IMR-90 (cell line): ENCODE results near the gene UBL3. TPM values are rescaled to one million over a fixed set of nuclear protein-coding genes. Genes with fewer than 3 reads are reported as not detected.

ENCODE experiments used
- ATAC-seq: fragments of 200-7000 bp; cut with Tn5 transposase; 2 replicates; pipeline ENCODE4 v1.9.1; 2020; ENCODE audit warnings: low read depth, mild to moderate bottlenecking, moderate library complexity
- BruUV-seq: library from RNA; stranded (reverse); fragments of 400-500 nt; replicated peaks from 2 replicates; lab custom pipeline; 2021; lab: Mats Ljungman, UMichigan
- CTCF ChIA-PET: fragments of 300-600 bp; formaldehyde crosslinking; extraction: SDS; loops from one replicate; lab custom pipeline; 2021; ENCODE audit warnings: antibody characterized with exemption; lab: Yijun Ruan, JAX
- POLR2A ChIA-PET: fragments of 300-600 bp; sonication (Branson Sonifier 250); formaldehyde crosslinking; loops from one replicate; lab custom pipeline; 2022; ENCODE audit warnings: antibody characterized with exemption; ENCODE audit not compliant: unreplicated experiment; lab: Charles Lee
- DNase-seq: peaks from one replicate; pipeline ENCODE4 v3.0.0; 2013
- H2AFZ ChIP-seq: replicated peaks from 2 replicates; pipeline ENCODE3; 2013; ENCODE audit warnings: low read length, mild to moderate bottlenecking; ENCODE audit not compliant: poor library complexity
- H2AK5ac ChIP-seq: 2 replicates; pipeline ENCODE4 v1.6.1; 2013; ENCODE audit warnings: low read depth, low read length, inconsistent platforms
- H2AK9ac ChIP-seq: replicated peaks from 2 replicates; pipeline ENCODE3; 2013; ENCODE audit warnings: mild to moderate bottlenecking, low read depth, low read length, moderate library complexity; ENCODE audit not compliant: poor library complexity
- H2BK120ac ChIP-seq: 2 replicates; pipeline ENCODE4 v1.6.1; 2013; ENCODE audit warnings: low read depth, low read length, inconsistent platforms
- H2BK15ac ChIP-seq: 3 replicates; pipeline ENCODE4 v1.6.1; 2013; ENCODE audit warnings: low read depth, low read length, inconsistent platforms
- H2BK20ac ChIP-seq: 2 replicates; pipeline ENCODE4 v1.6.1; 2013; ENCODE audit warnings: low read depth, mild to moderate bottlenecking, inconsistent platforms, low read length, moderate library complexity
- H2BK5ac ChIP-seq: 2 replicates; pipeline ENCODE4 v1.6.1; 2013; ENCODE audit warnings: mild to moderate bottlenecking, low read depth, low read length, inconsistent platforms; ENCODE audit not compliant: poor library complexity, severe bottlenecking
- H3K14ac ChIP-seq: replicated peaks from 2 replicates; pipeline ENCODE4 v1.6.1; 2013; ENCODE audit warnings: low read depth, low read length, inconsistent platforms
- H3K18ac ChIP-seq: 2 replicates; pipeline ENCODE4 v1.6.1; 2013; ENCODE audit warnings: low read depth, low read length, control low read depth
- H3K23ac ChIP-seq: 2 replicates; pipeline ENCODE4 v1.6.1; 2013; ENCODE audit warnings: low read depth, low read length, inconsistent platforms
- H3K27ac ChIP-seq: 2 replicates; pipeline ENCODE4 v1.5.1; 2013; ENCODE audit warnings: mild to moderate bottlenecking, control low read depth, low read length; ENCODE audit not compliant: insufficient read depth
- H3K27me3 ChIP-seq: 2 replicates; pipeline ENCODE4 v1.6.1; 2013; ENCODE audit warnings: low read length; ENCODE audit not compliant: control insufficient read depth, insufficient read depth
- H3K36me3 ChIP-seq: 2 replicates; pipeline ENCODE4 v1.6.1; 2013; ENCODE audit warnings: low read length, mixed read lengths; ENCODE audit not compliant: control insufficient read depth, insufficient read depth
- H3K4ac ChIP-seq: 2 replicates; pipeline ENCODE4 v1.6.1; 2013; ENCODE audit warnings: low read depth, low read length, inconsistent platforms
- H3K4me1 ChIP-seq: 2 replicates; pipeline ENCODE4 v1.6.1; 2013; ENCODE audit warnings: low read length, mixed read lengths; ENCODE audit not compliant: control insufficient read depth, insufficient read depth
- H3K4me2 ChIP-seq: 2 replicates; pipeline ENCODE4 v1.6.1; 2013; ENCODE audit warnings: low read depth, mild to moderate bottlenecking, control low read depth, low read length, moderate library complexity
- H3K4me3 ChIP-seq: 2 replicates; pipeline ENCODE4 v1.5.1; 2013; ENCODE audit warnings: low read depth, mild to moderate bottlenecking, control low read depth, low read length, moderate library complexity; ENCODE audit not compliant: insufficient read depth
- H3K56ac ChIP-seq: 2 replicates; pipeline ENCODE4 v1.6.1; 2013; ENCODE audit warnings: low read length, inconsistent platforms; ENCODE audit not compliant: insufficient read depth; ENCODE audit errors: extremely low read depth
- H3K79me1 ChIP-seq, 2 experiments: 2 replicates each; pipeline ENCODE4 v1.6.1; 2013; ENCODE audit warnings: low read length in 2 of 2, inconsistent platforms in 1 of 2, low read depth in 1 of 2
- H3K9ac ChIP-seq: 2 replicates; pipeline ENCODE4 v1.6.1; 2013; ENCODE audit warnings: low read depth, low read length, control low read depth
- H3K9me1 ChIP-seq: 2 replicates; pipeline ENCODE4 v1.6.1; 2013; ENCODE audit warnings: low read length, inconsistent platforms; ENCODE audit not compliant: insufficient read depth
- H3K9me3 ChIP-seq: 2 replicates; pipeline ENCODE4 v1.6.1; 2013; ENCODE audit warnings: low read length; ENCODE audit not compliant: control insufficient read depth, insufficient read depth
- H4K20me1 ChIP-seq: 2 replicates; pipeline ENCODE4 v1.6.1; 2013; ENCODE audit warnings: low read length, inconsistent platforms; ENCODE audit not compliant: insufficient read depth
- H4K5ac ChIP-seq: 2 replicates; pipeline ENCODE4 v1.6.1; 2013; ENCODE audit warnings: mild to moderate bottlenecking, low read depth, low read length, control low read depth
- H4K8ac ChIP-seq, 2 experiments: 2 replicates each; pipeline ENCODE4 v1.6.1; 2013; ENCODE audit warnings: low read depth in 2 of 2, low read length in 2 of 2, control low read depth in 1 of 2, inconsistent platforms in 1 of 2
- H4K91ac ChIP-seq: 2 replicates; pipeline ENCODE4 v1.6.1; 2013; ENCODE audit warnings: low read depth, low read length, inconsistent platforms; ENCODE audit not compliant: insufficient read depth
- FOS ChIP-seq: fragments of 150-350 bp; IDR thresholded peaks from 2 replicates; pipeline ENCODE4 v1.6.1; 2016; ENCODE audit warnings: low read depth, low read length
- MAZ ChIP-seq: IDR thresholded peaks from 2 replicates; pipeline ENCODE4 v1.6.1; 2012; ENCODE audit warnings: low read depth, mild to moderate bottlenecking, low read length, improper control_type of control experiment, moderate library complexity, borderline replicate concordance
- NFE2L2 ChIP-seq: fragments of 150-350 bp; IDR thresholded peaks from 2 replicates; pipeline ENCODE4 v1.6.1; 2016; ENCODE audit warnings: low read depth, mild to moderate bottlenecking, low read length
- RCOR1 ChIP-seq: IDR thresholded peaks from 2 replicates; pipeline ENCODE4 v1.6.1; 2012; ENCODE audit warnings: mild to moderate bottlenecking, low read length, improper control_type of control experiment; ENCODE audit not compliant: insufficient replicate concordance
- RFX5 ChIP-seq: IDR thresholded peaks from 2 replicates; pipeline ENCODE4 v1.8.0; 2012; ENCODE audit warnings: low read depth, mild to moderate bottlenecking, low read length, moderate library complexity
- WGBS, 2 experiments: methylation state at CpG; one replicate each; pipeline versions ENCODE4 v1.1.5 to v1.1.7; 2013; ENCODE audit warnings: missing lambda C conversion rate in 2 of 2; ENCODE audit not compliant: insufficient read length in 1 of 2; ENCODE audit errors: extremely low coverage in 2 of 2; 5-methylcytosine and 5-hydroxymethylcytosine counted together
- dilution Hi-C: fragments of 300-500 bp; cut with HindIII; formaldehyde crosslinking; loops from one replicate; pipeline ENCODE4 v1.14.3; 2018; ENCODE audit warnings: low sequenced_read_pairs; ENCODE audit not compliant: unreplicated experiment
- in situ Hi-C: fragments of 300-500 bp; cut with MboI; formaldehyde crosslinking; loops from 3 replicates; pipeline ENCODE4 v1.14.3; 2019; ENCODE audit warnings: low sequenced_read_pairs, inconsistent platforms, mixed read lengths
- intact Hi-C: fragments of 100-400 bp; cut with micrococcal nuclease; formaldehyde crosslinking; loops from 2 replicates; pipeline ENCODE4 v1.10.0; 2022
- polyA plus RNA-seq, 3 experiments: library from polyadenylated mRNA; depleted of rRNA; stranded (reverse); fragments of >200 nt; gene quantifications; 2 replicates each; pipeline ENCODE4 v1.2.3, GENCODE V29; 2012; ENCODE audit warnings: low replicate concordance in 1 of 3
- total RNA-seq: library from RNA; depleted of rRNA; stranded (reverse); fragments of >200 nt; gene quantifications from 2 replicates; pipeline ENCODE4 v1.2.3, GENCODE V29; 2012
- TF ChIP-seq, protein P1 (sequence below): fragments of 150-350 bp; IDR thresholded peaks from 2 replicates; pipeline ENCODE4 v1.6.1; 2016; ENCODE audit warnings: low read depth, mild to moderate bottlenecking, low read length, moderate library complexity, borderline replicate concordance

UBL3 gene
- total and polyA plus RNA-seq, 2 of the 4 experiments (the other 2 are of a cell fraction), result 16.0 to 19.9 TPM

DNA sequence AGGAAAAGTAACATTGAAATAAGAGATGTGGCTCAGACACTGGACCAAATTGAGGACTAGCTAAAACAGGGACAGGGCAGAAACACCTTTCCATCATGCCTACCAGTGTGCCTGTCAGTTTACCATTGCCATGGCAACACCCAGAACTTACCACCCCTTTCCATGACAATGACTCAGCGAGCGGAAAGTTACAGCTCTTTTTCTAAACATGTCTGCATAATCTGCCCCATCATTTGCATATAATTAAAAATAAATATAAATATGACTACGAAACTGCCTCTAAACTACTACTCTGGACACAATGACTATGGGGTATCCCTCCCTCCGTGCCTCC is 96.0 kb downstream of the UBL3 start:
- Histone ChIP-seq H4K5ac (no peak overlapping the region), H3K9me1 (peaks cover 5% of the 10 kb centered on the region), H2BK120ac (no peak overlapping the region), H2BK15ac (no peak overlapping the region; the same call in 2 of the 3 replicates), H3K27me3 (no peaks in the 10 kb centered on the region), H3K23ac (no peak overlapping the region), H2BK20ac (no peak overlapping the region; the same call in 1 of the 2 replicates), H3K4ac (peak overlapping the region; percentile 53; the same call in 1 of the 2 replicates), H3K9ac (no peak overlapping the region), H4K8ac (peak overlapping the region in 1 of 2 experiments; percentile 57; a peak in 1 of 4 replicates), H2AK9ac (no peak overlapping the region), H4K20me1 (no peaks in the 10 kb centered on the region), H4K91ac (no peak overlapping the region), H2AK5ac (peak overlapping the region; percentile 62; the same call in 1 of the 2 replicates), H3K14ac (no peak overlapping the region), H3K4me3 (no peak overlapping the region), H3K4me2 (no peak overlapping the region), H3K36me3 (no peaks in the 10 kb centered on the region), H3K79me1 (no peaks in the 10 kb centered on the region), H2BK5ac (no peak overlapping the region), H2AFZ (peak overlapping the region; percentile 69), H3K4me1 (no peaks in the 10 kb centered on the region), H3K27ac (no peak overlapping the region), H3K18ac (no peak overlapping the region), H3K9me3 (no peaks in the 10 kb centered on the region), H3K56ac (no peak overlapping the region)
- DNase-seq (peak; percentile 61), ATAC-seq (peak; percentile 16; the same call in 1 of the 2 replicates)
- in situ Hi-C loops, result no loop called here
- CTCF ChIA-PET, result no interaction called here
- intact Hi-C loops, result no loop called here
- TF ChIP-seq, protein P1, sequence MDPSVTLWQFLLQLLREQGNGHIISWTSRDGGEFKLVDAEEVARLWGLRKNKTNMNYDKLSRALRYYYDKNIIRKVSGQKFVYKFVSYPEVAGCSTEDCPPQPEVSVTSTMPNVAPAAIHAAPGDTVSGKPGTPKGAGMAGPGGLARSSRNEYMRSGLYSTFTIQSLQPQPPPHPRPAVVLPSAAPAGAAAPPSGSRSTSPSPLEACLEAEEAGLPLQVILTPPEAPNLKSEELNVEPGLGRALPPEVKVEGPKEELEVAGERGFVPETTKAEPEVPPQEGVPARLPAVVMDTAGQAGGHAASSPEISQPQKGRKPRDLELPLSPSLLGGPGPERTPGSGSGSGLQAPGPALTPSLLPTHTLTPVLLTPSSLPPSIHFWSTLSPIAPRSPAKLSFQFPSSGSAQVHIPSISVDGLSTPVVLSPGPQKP, result no peak
- no peak for TF ChIP-seq MAZ
- no peak for TF ChIP-seq RCOR1
- no peak for TF ChIP-seq RFX5
- no peak for TF ChIP-seq FOS
- TF ChIP-seq NFE2L2, result peak; percentile 72
- WGBS, 2 experiments, result no CpG with 5 or more reads among the region's 4 CpGs
- POLR2A ChIA-PET, result no interaction called here
- BruUV-seq, result no TSS peak
- dilution Hi-C loops, result no loop called here
